Caco-2 (cell line): ENCODE measurements around the gene ADARB1. TPM values are rescaled to one million over a fixed set of nuclear protein-coding genes. Genes with fewer than 3 reads are reported as not detected.

Experiments
- BruUV-seq: library from RNA; stranded (reverse); fragments of 400-500 nt; replicated peaks from 2 replicates; lab custom pipeline; 2021; lab: Mats Ljungman, UMichigan
- CTCF ChIA-PET: fragments of 300-600 bp; sonication (Branson Sonifier 250); formaldehyde crosslinking; loops from one replicate; lab custom pipeline; 2022; ENCODE audit warnings: antibody characterized with exemption; lab: Charles Lee
- POLR2A ChIA-PET: fragments of 300-600 bp; sonication (Branson Sonifier 250); formaldehyde crosslinking; loops from one replicate; lab custom pipeline; 2022; ENCODE audit warnings: antibody characterized with exemption; lab: Charles Lee
- DNase-seq, 2 experiments: peaks; one replicate each; pipeline versions ENCODE4 v3.0.0 to v3.0.0-alpha.2; 2020 to 2022
- H3K27me3 ChIP-seq: replicated peaks from 2 replicates; pipeline ENCODE4 v1.6.0; 2011; ENCODE audit warnings: low read length; ENCODE audit not compliant: control insufficient read depth, insufficient read depth
- H3K36me3 ChIP-seq: 2 replicates; pipeline ENCODE4 v1.5.1; 2011; ENCODE audit warnings: low read length; ENCODE audit not compliant: control insufficient read depth, insufficient read depth
- H3K4me1 ChIP-seq: fragments of 250-450 bp; sonication (Bioruptor Pico); 2 replicates; pipeline ENCODE4 v1.5.1; 2020; ENCODE audit warnings: mild to moderate bottlenecking
- H3K4me3 ChIP-seq: 2 replicates; pipeline ENCODE4 v1.5.1; 2011; ENCODE audit warnings: low read depth, mild to moderate bottlenecking, control low read depth, low read length
- H3K9me3 ChIP-seq: fragments of 250-450 bp; sonication (Bioruptor Pico); 2 replicates; pipeline ENCODE4 v1.5.1; 2020; ENCODE audit warnings: mild to moderate bottlenecking, moderate library complexity
- H3K27ac Mint-ChIP-seq: one replicate; pipeline ENCODE4 v1.8.0; 2022; ENCODE audit warnings: mixed read lengths; ENCODE audit not compliant: unreplicated experiment
- H3K27me3 Mint-ChIP-seq: one replicate; pipeline ENCODE4 v1.8.0; 2022; ENCODE audit warnings: mixed read lengths; ENCODE audit not compliant: insufficient read depth, unreplicated experiment
- H3K36me3 Mint-ChIP-seq: one replicate; pipeline ENCODE4 v1.8.0; 2022; ENCODE audit warnings: mild to moderate bottlenecking, mixed read lengths; ENCODE audit not compliant: insufficient read depth, unreplicated experiment
- H3K4me1 Mint-ChIP-seq: one replicate; pipeline ENCODE4 v1.8.0; 2022; ENCODE audit warnings: low read depth, mixed read lengths; ENCODE audit not compliant: unreplicated experiment
- H3K4me3 Mint-ChIP-seq: one replicate; pipeline ENCODE4 v1.8.0; 2022; ENCODE audit warnings: mild to moderate bottlenecking, moderate library complexity, mixed read lengths; ENCODE audit not compliant: unreplicated experiment
- H3K9me3 Mint-ChIP-seq: one replicate; pipeline ENCODE4 v1.8.0; 2022; ENCODE audit warnings: mixed read lengths; ENCODE audit not compliant: unreplicated experiment
- intact Hi-C: fragments of 100-400 bp; cut with micrococcal nuclease; formaldehyde crosslinking; loops from one replicate; pipeline ENCODE4 v1.10.0; 2022; ENCODE audit not compliant: unreplicated experiment
- total RNA-seq: library from RNA; stranded (reverse); gene quantifications from 2 replicates; pipeline ENCODE4 v1.2.3, GENCODE V29; 2022
- TF ChIP-seq, protein P1 (sequence below), 2 experiments: fragments of 200-600 bp in 1 of 2; IDR thresholded peaks; 1 replicate in 1 of 2; 2 replicates in 1 of 2; pipeline versions ENCODE4 v1.5.1 to v1.8.0; 2011 to 2022; ENCODE audit warnings: antibody characterized with exemption in 1 of 2, control low read depth in 1 of 2, inconsistent platforms in 1 of 2, low read depth in 1 of 2, low read length in 1 of 2, mild to moderate bottlenecking in 1 of 2, moderate library complexity in 1 of 2; ENCODE audit not compliant: insufficient read depth in 1 of 2, severe bottlenecking in 1 of 2, unreplicated experiment in 1 of 2

Gene ADARB1
- total RNA-seq, 1 experiment from 2014 or later = 25.4 TPM

DNA sequence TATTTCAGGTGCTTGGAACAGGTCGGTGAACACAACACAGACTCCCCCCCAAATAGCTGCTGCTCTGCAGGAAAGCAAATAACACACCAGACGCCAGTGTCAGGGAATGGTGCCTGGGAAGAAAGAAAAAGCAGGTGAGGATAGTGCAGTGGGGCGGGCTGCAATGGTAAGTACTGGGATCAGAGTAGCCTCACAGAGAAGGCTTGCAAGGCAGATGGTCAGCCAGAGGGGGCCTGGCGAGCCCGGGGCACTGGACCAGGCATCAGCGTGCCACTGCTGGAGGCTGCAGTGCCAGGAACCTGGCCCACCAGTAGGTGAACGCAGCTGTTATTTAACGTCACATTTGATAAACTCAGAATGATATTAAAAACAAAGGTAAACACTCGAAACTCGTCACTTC is 153.4 kb downstream of the ADARB1 start:
- Mint-ChIP-seq H3K9me3 (no peaks in the 10 kb centered on the region), H3K4me3 (no peak overlapping the region), H3K27me3 (peaks cover 5% of the 10 kb centered on the region), H3K36me3 (no peaks in the 10 kb centered on the region), H3K4me1 (no peaks in the 10 kb centered on the region), H3K27ac (no peak overlapping the region)
- intact Hi-C loops = no loop called here
- DNase-seq = no peak
- no peaks in the 10 kb centered on the region for H3K4me1 ChIP-seq
- POLR2A ChIA-PET = no interaction called here
- no peak overlapping the region for H3K4me3 ChIP-seq
- H3K9me3 ChIP-seq = no peaks in the 10 kb centered on the region
- TF ChIP-seq, protein P1, sequence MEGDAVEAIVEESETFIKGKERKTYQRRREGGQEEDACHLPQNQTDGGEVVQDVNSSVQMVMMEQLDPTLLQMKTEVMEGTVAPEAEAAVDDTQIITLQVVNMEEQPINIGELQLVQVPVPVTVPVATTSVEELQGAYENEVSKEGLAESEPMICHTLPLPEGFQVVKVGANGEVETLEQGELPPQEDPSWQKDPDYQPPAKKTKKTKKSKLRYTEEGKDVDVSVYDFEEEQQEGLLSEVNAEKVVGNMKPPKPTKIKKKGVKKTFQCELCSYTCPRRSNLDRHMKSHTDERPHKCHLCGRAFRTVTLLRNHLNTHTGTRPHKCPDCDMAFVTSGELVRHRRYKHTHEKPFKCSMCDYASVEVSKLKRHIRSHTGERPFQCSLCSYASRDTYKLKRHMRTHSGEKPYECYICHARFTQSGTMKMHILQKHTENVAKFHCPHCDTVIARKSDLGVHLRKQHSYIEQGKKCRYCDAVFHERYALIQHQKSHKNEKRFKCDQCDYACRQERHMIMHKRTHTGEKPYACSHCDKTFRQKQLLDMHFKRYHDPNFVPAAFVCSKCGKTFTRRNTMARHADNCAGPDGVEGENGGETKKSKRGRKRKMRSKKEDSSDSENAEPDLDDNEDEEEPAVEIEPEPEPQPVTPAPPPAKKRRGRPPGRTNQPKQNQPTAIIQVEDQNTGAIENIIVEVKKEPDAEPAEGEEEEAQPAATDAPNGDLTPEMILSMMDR (IDR thresholded peaks at IDR 0.05; ENCODE audit: insufficient read depth in 1 of 2, low read depth in 1 of 2, low read length in 1 of 2, severe bottlenecking in 1 of 2, unreplicated experiment in 1 of 2) = no peak
- CTCF ChIA-PET = interaction anchor here (0.9 to 1.7 kb wide), 2 partner anchors 89 to 91 kb away, joined by 3 to 6 read pairs; no protein-coding TSS in a partner anchor
- H3K36me3 ChIP-seq = no peaks in the 10 kb centered on the region
- no peaks in the 10 kb centered on the region for H3K27me3 ChIP-seq
- no TSS peak for BruUV-seq

DNA sequence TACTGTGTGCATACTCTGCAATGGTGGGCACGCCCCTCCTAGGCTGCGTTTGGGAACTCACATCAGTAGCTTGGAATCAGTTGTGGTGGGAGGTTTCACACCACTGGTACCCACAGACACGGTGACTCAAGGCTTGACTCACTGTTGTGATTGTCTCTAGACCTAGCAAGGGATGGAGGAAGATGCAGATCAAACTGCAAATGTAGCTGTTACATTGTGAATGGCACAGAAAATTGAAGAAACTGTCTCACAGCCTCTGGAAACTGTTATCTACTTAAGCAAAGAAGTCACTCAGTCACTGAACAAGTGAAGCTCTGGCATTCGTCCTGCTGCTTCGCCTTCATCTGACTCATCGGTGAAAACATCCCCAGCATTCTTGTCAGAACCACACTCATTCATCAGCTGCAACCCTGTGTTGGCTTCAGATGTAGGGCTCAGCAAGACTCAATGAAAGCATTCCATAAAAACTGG is 153.8 kb downstream of the ADARB1 start:
- Mint-ChIP-seq H3K4me1 (no peaks in the 10 kb centered on the region), H3K4me3 (no peak overlapping the region), H3K36me3 (no peaks in the 10 kb centered on the region), H3K27me3 (peaks cover 5% of the 10 kb centered on the region), H3K27ac (no peak overlapping the region), H3K9me3 (no peaks in the 10 kb centered on the region)
- intact Hi-C loops = no loop called here
- TF ChIP-seq, protein P1 (IDR thresholded peaks at IDR 0.05; ENCODE audit: insufficient read depth in 1 of 2, low read depth in 1 of 2, low read length in 1 of 2, severe bottlenecking in 1 of 2, unreplicated experiment in 1 of 2) = no peak
- no peak for DNase-seq
- ChIA-PET CTCF (interaction anchor here (0.6 to 1.7 kb wide), 3 partner anchors 90 to 91 kb away, joined by 3 to 6 read pairs (median 3); no protein-coding TSS in a partner anchor), POLR2A (no interaction called here)
- Histone ChIP-seq H3K4me3 (no peak overlapping the region), H3K9me3 (no peaks in the 10 kb centered on the region), H3K27me3 (no peaks in the 10 kb centered on the region), H3K4me1 (no peaks in the 10 kb centered on the region), H3K36me3 (no peaks in the 10 kb centered on the region)
- BruUV-seq = no TSS peak

DNA sequence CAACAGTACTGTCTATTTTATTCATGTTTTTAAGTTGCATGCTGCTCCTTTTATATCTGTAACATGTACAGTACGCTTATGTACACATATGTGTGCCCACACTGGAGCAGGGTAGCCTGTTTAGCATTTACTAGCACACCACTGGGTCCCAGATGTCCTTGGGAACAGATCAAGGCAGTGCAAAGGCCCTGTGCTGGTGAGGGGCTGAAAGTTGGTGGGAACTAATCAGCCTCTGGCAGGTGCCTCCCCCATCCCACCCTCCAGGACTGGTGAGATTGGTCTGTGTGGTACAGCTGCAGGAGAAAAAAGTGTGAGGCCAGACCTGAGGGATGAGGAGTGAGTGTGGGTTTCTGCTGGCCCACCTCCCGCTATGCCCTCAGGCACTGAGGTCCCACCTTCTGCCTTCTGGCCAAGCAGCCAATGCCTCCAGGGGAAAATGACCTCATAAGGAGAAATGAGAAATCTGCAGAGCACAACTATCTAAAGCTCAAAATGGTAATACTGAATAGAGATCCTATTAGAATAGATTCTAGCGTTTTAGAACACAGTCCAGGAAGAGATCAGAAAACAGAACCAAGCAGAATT is 154.4 kb downstream of the ADARB1 start:
- H3K36me3 Mint-ChIP-seq = no peaks in the 10 kb centered on the region
- no peaks in the 10 kb centered on the region for H3K36me3 ChIP-seq
- no peak overlapping the region for H3K4me3 ChIP-seq
- H3K4me1 Mint-ChIP-seq = no peaks in the 10 kb centered on the region
- no peak overlapping the region for H3K27ac Mint-ChIP-seq
- ChIA-PET CTCF (interaction anchor here (0.6 kb wide), 1 partner anchor 92 kb away, joined by 3 read pairs; no protein-coding TSS in a partner anchor), POLR2A (no interaction called here)
- intact Hi-C loops = no loop called here
- no peaks in the 10 kb centered on the region for H3K27me3 ChIP-seq
- no peaks in the 10 kb centered on the region for H3K9me3 Mint-ChIP-seq
- no peak overlapping the region for H3K4me3 Mint-ChIP-seq
- H3K9me3 ChIP-seq = no peaks in the 10 kb centered on the region
- TF ChIP-seq, protein P1 (IDR thresholded peaks at IDR 0.05; ENCODE audit: insufficient read depth in 1 of 2, low read depth in 1 of 2, low read length in 1 of 2, severe bottlenecking in 1 of 2, unreplicated experiment in 1 of 2) = no peak
- DNase-seq = no peak
- BruUV-seq = no TSS peak
- no peaks in the 10 kb centered on the region for H3K4me1 ChIP-seq
- H3K27me3 Mint-ChIP-seq = peaks cover 5% of the 10 kb centered on the region
